Psoas muscle (tissue), 8 donors: ENCODE measurements around the gene WDR93. TPM values are rescaled to one million over a fixed set of nuclear protein-coding genes. Genes with fewer than 3 reads are reported as not detected.
"Not testable (repeated sequence)": the region's sequence is repeated elsewhere in the genome, so short reads cannot be mapped to it uniquely, and the experiment has no call there.

Experiments
- ATAC-seq, 4 donors: fragments of 200-7000 bp; cut with Tn5 transposase; one replicate each; pipeline ENCODE4 v1.9.1; 2020; ENCODE audit warnings: moderate library complexity in 3 of 4, mild to moderate bottlenecking in 2 of 4
- DNase-seq, 2 donors: peaks; one replicate each; pipeline ENCODE4 v3.0.0-alpha.2; 2020
- H3K27ac ChIP-seq: fragments of 200-600 bp; one replicate; pipeline ENCODE4 v1.8.0; 2022
- H3K27me3 ChIP-seq, 3 donors: fragments of 200-600 bp in 1 of 3; one replicate each; pipeline versions ENCODE4 v1.6.1 to v1.8.0; 2013 to 2022; ENCODE audit warnings: low read length in 2 of 3, mild to moderate bottlenecking in 2 of 3, moderate library complexity in 1 of 3; ENCODE audit not compliant: insufficient read depth in 3 of 3
- H3K36me3 ChIP-seq, 2 donors: fragments of 200-600 bp in 1 of 2; one replicate each; pipeline versions ENCODE4 v1.6.1 to v1.8.0; 2013 to 2022; ENCODE audit warnings: low read depth in 1 of 2, mild to moderate bottlenecking in 1 of 2, moderate library complexity in 1 of 2; ENCODE audit not compliant: insufficient read depth in 1 of 2
- H3K4me1 ChIP-seq: fragments of 200-600 bp; one replicate; pipeline ENCODE4 v1.8.0; 2022
- H3K4me3 ChIP-seq: fragments of 200-600 bp; one replicate; pipeline ENCODE4 v1.8.0; 2022; ENCODE audit warnings: mild to moderate bottlenecking
- H3K9me3 ChIP-seq: fragments of 200-600 bp; one replicate; pipeline ENCODE4 v1.8.0; 2022
- WGBS, 3 donors: extraction: QIAGEN DNeasy Blood & Tissue Kit; methylation state at CpG; one replicate each; pipeline versions ENCODE4 v1.1.6 to v1.1.7; 2013; 5-methylcytosine and 5-hydroxymethylcytosine counted together
- intact Hi-C, 2 donors: fragments of 100-400 bp; cut with DNase I; formaldehyde crosslinking; loops; one replicate each; pipeline versions ENCODE4 v1.11.0 to v1.14.2; 2022
- polyA plus RNA-seq, 3 donors: library from polyadenylated mRNA; stranded (reverse); fragments of 200-250 nt; gene quantifications; one replicate each; pipeline ENCODE4 v1.2.3, GENCODE V29; 2013
- total RNA-seq, 4 donors: library from RNA; stranded (reverse); fragmentation: NEBNext Ultra II Directional in 2 of 4; extraction: Animal tissue kit (Norgen Biotek cat#: 25700) in 2 of 4; gene quantifications; one replicate each; pipeline versions ENCODE4 v1.2.1 to v1.2.4, GENCODE V29; 2021 to 2023
- TF ChIP-seq, protein P1 (sequence below): fragments of 200-600 bp; IDR thresholded peaks from one replicate; pipeline ENCODE4 v1.8.0; 2022; ENCODE audit warnings: antibody characterized with exemption
- donor health status: healthy with polysubstance abuse.
- donor health status: DM: no; HTN: no; CAD: no; lungs with moderate emphysema.
- donor health status: Bipolar disorder and iron deficiency.
- donor health status: healthy.
- donor health status: DM: yes; HTN: yes; CAD: no.
- donor health status: DM: no; HTN: no; CAD: no.
- donor health status: DM: no; HTN: no; CAD: no.
- donor health status: DM: yes; HTN: yes; CAD: no.

WDR93 gene
- total and polyA plus RNA-seq, 7 donors, result 0.03 TPM; not detected in 6

DNA sequence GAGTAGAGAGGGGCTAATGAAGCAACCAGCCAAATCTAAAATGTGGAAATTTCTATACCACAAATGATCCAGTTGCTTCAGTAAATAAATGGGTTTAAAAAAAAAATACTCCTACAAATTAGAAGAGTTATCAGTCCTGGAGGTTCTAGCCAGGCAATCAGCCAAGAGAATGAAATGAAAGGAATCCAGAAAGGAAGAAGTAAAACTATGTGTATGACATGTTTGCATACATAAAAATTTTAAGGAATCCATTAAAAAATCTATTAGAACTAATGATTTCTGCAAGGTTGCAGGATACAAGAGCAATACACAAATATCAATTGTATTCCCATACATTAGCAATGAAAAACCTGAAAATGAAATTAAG, 95.1 kb downstream of the WDR93 start:
- intact Hi-C loops, result no loop called here
- Histone ChIP-seq H3K4me1 (no peaks in the 10 kb centered on the region), H3K36me3 (no peaks in the 10 kb centered on the region), H3K4me3 (no peak overlapping the region), H3K27ac (no peak overlapping the region), H3K27me3 (no peaks in the 10 kb centered on the region), H3K9me3 (no peaks in the 10 kb centered on the region)
- TF ChIP-seq, protein P1, sequence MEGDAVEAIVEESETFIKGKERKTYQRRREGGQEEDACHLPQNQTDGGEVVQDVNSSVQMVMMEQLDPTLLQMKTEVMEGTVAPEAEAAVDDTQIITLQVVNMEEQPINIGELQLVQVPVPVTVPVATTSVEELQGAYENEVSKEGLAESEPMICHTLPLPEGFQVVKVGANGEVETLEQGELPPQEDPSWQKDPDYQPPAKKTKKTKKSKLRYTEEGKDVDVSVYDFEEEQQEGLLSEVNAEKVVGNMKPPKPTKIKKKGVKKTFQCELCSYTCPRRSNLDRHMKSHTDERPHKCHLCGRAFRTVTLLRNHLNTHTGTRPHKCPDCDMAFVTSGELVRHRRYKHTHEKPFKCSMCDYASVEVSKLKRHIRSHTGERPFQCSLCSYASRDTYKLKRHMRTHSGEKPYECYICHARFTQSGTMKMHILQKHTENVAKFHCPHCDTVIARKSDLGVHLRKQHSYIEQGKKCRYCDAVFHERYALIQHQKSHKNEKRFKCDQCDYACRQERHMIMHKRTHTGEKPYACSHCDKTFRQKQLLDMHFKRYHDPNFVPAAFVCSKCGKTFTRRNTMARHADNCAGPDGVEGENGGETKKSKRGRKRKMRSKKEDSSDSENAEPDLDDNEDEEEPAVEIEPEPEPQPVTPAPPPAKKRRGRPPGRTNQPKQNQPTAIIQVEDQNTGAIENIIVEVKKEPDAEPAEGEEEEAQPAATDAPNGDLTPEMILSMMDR, result no peak
- ATAC-seq (no peak), DNase-seq (no peak)

DNA sequence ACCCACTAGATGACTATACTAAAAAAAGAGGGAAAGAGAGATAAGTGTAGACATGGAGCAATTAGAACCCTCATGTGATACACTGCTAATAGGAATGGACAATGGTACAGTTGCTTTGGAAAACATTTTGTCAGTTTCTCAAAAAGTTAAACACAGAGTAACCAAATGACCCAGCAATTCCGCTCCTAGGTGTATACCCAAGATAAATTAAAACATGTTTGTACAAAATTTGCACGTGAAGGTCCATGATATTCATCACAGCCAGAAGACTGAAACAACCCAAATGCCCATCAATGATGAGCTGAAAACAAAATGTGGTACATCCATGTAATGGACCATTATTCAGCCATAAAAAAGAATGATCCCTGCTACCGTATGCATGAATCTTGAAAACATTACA, 97.3 kb downstream of the WDR93 start:
- H3K36me3 ChIP-seq, result no peaks in the 10 kb centered on the region
- intact Hi-C loops, result no loop called here
- H3K9me3 ChIP-seq, result no peaks in the 10 kb centered on the region
- TF ChIP-seq, protein P1, result no peak
- H3K4me1 ChIP-seq, result no peaks in the 10 kb centered on the region
- H3K27ac ChIP-seq, result no peak overlapping the region
- DNase-seq, result no peak
- WGBS, 3 donors, result 92 to 94% (median 93%) methylated on average over 3 of the region's 3 CpGs
- ATAC-seq, result no peak
- no peaks in the 10 kb centered on the region for H3K27me3 ChIP-seq
- no peak overlapping the region for H3K4me3 ChIP-seq

DNA sequence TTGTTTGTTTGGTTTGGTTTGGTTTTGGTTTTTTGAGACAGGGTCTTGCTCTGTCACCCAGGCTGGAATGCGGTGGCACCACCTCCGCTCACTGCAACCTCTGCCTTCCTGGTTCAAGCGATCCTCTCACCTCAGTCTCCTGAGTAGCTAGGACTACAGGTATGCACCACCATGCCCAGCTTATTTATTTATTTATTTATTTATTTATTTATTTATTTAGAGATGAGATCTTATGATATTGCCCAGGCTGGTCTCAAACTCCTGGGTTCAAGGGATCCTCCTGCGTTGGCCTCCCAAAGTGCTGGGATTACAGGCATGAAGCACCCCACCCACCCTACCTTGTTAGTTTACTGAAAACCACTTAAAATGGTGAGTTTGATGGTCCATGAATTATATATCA, 98.0 kb downstream of the WDR93 start:
- intact Hi-C loops, H3K4me1 ChIP-seq, H3K27ac ChIP-seq, H3K9me3 ChIP-seq, H3K27me3 ChIP-seq, H3K36me3 ChIP-seq, DNase-seq, ATAC-seq, H3K4me3 ChIP-seq: not testable (repeated sequence)
- WGBS, 3 donors, result 97 to 99% (median 99%) methylated on average over 4 of the region's 4 CpGs

DNA sequence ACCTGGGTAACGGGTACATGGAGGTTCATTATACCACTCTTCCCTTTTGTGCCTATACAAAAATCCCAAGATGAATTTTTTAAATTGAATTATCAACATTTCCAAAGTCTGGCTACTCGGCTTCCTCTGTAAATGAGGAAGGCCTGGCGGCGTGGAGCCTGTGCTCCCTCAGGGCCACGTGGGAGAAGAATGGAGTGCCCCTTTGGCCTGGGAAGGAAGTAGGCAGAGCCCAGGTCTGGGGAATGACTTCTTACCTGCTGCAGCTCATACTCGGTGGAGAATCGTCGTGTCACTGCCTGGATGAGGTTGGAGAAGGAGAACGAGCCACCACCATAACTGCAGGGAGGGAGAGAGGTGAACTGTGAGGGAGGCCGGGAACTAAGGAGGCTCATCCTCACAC, 99.6 kb downstream of the WDR93 start:
- Histone ChIP-seq H3K4me1 (no peaks in the 10 kb centered on the region), H3K9me3 (no peaks in the 10 kb centered on the region), H3K27me3 (no peaks in the 10 kb centered on the region), H3K36me3 (no peaks in the 10 kb centered on the region), H3K4me3 (no peak overlapping the region), H3K27ac (no peak overlapping the region)
- ATAC-seq (no peak), DNase-seq (no peak)
- intact Hi-C loops, result no loop called here
- WGBS, 3 donors, result 65 to 73% (median 72%) methylated on average over 10 of the region's 10 CpGs
- TF ChIP-seq, protein P1, result no peak

DNA sequence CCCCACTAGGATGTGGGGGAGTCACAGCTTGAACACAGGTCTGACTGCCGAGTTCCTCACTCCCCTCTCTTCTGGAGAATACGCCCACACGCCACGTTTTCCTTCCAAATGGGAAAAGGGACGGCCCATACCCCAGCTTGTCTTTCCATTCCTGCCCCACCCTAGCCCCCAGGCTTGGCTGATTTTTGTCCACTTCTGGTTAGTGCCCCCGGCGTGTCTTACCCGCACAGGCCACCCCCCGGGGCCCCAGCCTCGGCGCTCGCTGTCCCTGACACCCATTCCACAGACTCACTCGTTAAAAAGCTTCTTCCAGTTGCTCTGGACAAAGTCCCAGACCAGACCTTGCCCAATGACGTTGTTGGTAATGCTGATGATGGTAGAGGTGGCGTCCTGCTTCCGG, 100.0 kb downstream of the WDR93 start:
- Histone ChIP-seq H3K27me3 (no peaks in the 10 kb centered on the region), H3K9me3 (peaks cover under 1% of the 10 kb centered on the region), H3K27ac (no peak overlapping the region), H3K4me3 (no peak overlapping the region), H3K36me3 (no peaks in the 10 kb centered on the region), H3K4me1 (no peaks in the 10 kb centered on the region)
- DNase-seq, result peak in 1 of 2 donors; percentile 34
- ATAC-seq, result no peak
- 82 to 87% (median 83%) methylated on average over 16 of the region's 16 CpGs for WGBS, 3 donors
- intact Hi-C loops, result no loop called here
- TF ChIP-seq, protein P1, result no peak
